ENCODE measurements around the gene TNN.

Gene TNN

GRCh38 chr1:175146529-175147213, 79.0 kb downstream of the TNN start:
- TF ChIP-seq CTCF (conservative IDR thresholded peaks at IDR 0.05; ENCODE audit: low read depth, low read length) = peak; percentile 95
- peak; percentile 3 for DNase-seq (ENCODE audit: low read depth)
- H3K4me3 ChIP-seq (ENCODE audit: low read length) = no peak overlapping the region

GRCh38 chr1:175147569-175147968, 79.9 kb downstream of the TNN start:
- no peak for TF ChIP-seq CTCF (conservative IDR thresholded peaks at IDR 0.05; ENCODE audit: low read depth, low read length)
- no peak overlapping the region for H3K4me3 ChIP-seq (ENCODE audit: low read length)
- DNase-seq (ENCODE audit: low read depth) = no peak

GRCh38 chr1:175148068-175148467, 80.4 kb downstream of the TNN start:
- no peak for DNase-seq (ENCODE audit: low read depth)
- TF ChIP-seq CTCF (conservative IDR thresholded peaks at IDR 0.05; ENCODE audit: low read depth, low read length) = no peak
- H3K4me3 ChIP-seq (ENCODE audit: low read length) = no peak overlapping the region

DNA sequence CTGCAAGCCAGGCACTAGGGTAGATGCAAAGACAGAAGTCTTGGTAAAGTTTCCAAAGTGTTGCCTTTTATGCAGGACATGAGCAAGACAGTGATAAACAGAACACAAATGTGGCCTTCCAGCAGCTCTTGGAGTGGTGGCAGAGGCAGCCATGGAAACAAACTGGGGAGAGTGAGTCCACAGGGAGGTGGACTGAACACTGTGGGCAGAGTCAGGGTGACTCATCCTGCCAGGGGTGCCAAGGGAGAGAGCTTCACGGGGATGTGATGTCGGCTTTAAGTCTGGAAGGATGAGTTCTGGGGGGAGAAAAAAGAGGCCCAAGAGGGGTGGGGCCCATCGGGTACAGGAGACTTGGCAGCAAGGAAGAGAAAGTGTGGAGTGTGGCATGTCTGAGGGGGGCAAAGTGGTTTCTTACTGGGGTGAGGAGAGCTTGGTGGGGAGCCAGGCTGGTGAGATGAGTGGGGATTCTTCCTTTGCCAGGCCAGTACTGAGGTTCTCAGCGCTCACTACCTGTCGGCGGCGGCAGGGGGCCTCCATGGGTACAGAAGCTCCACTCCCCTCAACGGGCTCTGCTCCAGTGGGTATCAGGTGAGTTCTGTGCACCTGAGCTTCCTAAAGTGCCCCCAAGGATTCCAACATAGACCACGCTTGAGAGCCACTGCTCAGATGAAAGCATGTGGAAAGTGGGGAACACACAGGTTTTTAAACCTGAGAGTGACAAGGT, 83.1 kb downstream of the TNN start:
- TF ChIP-seq CTCF (conservative IDR thresholded peaks at IDR 0.05; ENCODE audit: low read depth, low read length) = no peak
- H3K4me3 ChIP-seq (ENCODE audit: low read length) = no peak overlapping the region
- peak; percentile 2 for DNase-seq (ENCODE audit: low read depth)

DNA sequence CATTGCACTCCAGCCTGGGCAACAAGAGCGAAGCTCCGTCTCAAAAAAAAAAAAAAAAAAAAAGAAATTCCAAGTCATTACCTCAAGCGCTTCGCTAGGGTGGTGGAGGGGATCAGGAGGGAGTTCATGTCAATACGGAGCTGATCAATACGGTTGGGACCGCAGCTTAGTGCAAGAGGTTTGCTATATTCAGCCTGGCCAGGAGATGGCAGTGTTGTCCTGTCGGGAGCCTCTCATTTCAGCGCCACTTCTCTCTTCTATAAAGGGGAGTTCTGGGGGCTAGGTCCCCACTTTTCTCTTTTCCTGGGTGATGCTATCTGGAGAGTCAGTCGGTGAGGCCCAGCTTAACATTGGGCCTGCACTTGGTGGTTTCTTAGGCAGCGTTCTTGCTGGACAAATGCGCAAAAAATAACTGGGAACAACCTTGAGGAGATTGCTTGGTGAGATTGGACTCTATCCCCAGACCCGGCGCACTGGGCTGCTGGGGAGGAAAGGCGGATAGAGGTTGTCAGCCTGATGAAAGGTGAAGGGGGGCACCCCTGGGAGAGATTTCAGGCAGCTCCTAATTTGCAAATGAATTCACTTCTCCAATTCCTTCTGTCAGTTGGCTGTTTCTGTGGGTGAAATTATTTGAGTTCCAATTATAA, 84.5 kb downstream of the TNN start:
- TF ChIP-seq CTCF (conservative IDR thresholded peaks at IDR 0.05; ENCODE audit: low read depth, low read length) = peak; percentile 93
- H3K4me3 ChIP-seq (ENCODE audit: low read length) = no peak overlapping the region
- no peak for DNase-seq (ENCODE audit: low read depth)

GRCh38 chr1:175154629-175155472, 87.2 kb downstream of the TNN start:
- TF ChIP-seq CTCF (conservative IDR thresholded peaks at IDR 0.05; ENCODE audit: low read depth, low read length) = peak; percentile 93
- DNase-seq (ENCODE audit: low read depth) = peak; percentile 7
- H3K4me3 ChIP-seq (ENCODE audit: low read length) = no peak overlapping the region

Data from retinal pigment epithelial cell (primary cell).